Body of pancreas (tissue), 4 donors: ENCODE measurements around the gene IFT74.

Experiments used
- POLR2A ChIP-seq, 3 donors: fragments of 450-650 bp; IDR thresholded peaks; one replicate each; pipeline ENCODE4 v1.6.1; 2016; ENCODE audit warnings: antibody characterized with exemption in 3 of 3, mild to moderate bottlenecking in 2 of 3
- TF ChIP-seq, protein P1 (sequence below), 7 experiments: fragments of 450-650 bp in 4 of 7; fragments of 200-600 bp in 3 of 7; sonication (generic) in 3 of 7; IDR thresholded peaks; one replicate each; pipeline ENCODE4 v1.5.1; 2016 to 2019; ENCODE audit warnings: antibody characterized with exemption in 7 of 7

DNA sequence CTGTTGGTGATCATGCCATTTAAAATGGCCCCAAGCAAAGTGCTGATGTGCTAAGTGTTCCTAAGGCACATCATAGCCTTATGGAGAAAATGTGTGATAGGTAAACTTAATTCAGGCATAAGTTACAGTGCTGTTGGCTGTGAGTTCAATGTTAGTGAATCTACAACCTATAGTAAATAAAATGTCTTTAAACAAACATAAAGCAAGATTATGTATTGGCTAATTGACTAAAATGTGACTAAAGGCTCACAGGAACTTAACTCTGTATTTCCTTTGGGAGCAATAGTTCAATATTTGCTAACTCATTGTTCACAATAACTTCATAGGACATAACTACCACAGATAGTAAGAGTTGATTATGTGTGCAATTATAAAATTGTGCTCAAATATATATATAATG is 98.6 kb downstream of the IFT74 start:
- TF ChIP-seq, protein P1, sequence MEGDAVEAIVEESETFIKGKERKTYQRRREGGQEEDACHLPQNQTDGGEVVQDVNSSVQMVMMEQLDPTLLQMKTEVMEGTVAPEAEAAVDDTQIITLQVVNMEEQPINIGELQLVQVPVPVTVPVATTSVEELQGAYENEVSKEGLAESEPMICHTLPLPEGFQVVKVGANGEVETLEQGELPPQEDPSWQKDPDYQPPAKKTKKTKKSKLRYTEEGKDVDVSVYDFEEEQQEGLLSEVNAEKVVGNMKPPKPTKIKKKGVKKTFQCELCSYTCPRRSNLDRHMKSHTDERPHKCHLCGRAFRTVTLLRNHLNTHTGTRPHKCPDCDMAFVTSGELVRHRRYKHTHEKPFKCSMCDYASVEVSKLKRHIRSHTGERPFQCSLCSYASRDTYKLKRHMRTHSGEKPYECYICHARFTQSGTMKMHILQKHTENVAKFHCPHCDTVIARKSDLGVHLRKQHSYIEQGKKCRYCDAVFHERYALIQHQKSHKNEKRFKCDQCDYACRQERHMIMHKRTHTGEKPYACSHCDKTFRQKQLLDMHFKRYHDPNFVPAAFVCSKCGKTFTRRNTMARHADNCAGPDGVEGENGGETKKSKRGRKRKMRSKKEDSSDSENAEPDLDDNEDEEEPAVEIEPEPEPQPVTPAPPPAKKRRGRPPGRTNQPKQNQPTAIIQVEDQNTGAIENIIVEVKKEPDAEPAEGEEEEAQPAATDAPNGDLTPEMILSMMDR (IDR thresholded peaks at IDR 0.05), result no peak
- TF ChIP-seq POLR2A (IDR thresholded peaks at IDR 0.05), result no peak
